ENCODE data around the gene ZDHHC7. TPM values are rescaled to one million over a fixed set of nuclear protein-coding genes. Genes with fewer than 3 reads are reported as not detected.

ZDHHC7 gene
- total and polyA plus RNA-seq, 4 donors: 2.5 to 14.9 (median 12.1) TPM

DNA sequence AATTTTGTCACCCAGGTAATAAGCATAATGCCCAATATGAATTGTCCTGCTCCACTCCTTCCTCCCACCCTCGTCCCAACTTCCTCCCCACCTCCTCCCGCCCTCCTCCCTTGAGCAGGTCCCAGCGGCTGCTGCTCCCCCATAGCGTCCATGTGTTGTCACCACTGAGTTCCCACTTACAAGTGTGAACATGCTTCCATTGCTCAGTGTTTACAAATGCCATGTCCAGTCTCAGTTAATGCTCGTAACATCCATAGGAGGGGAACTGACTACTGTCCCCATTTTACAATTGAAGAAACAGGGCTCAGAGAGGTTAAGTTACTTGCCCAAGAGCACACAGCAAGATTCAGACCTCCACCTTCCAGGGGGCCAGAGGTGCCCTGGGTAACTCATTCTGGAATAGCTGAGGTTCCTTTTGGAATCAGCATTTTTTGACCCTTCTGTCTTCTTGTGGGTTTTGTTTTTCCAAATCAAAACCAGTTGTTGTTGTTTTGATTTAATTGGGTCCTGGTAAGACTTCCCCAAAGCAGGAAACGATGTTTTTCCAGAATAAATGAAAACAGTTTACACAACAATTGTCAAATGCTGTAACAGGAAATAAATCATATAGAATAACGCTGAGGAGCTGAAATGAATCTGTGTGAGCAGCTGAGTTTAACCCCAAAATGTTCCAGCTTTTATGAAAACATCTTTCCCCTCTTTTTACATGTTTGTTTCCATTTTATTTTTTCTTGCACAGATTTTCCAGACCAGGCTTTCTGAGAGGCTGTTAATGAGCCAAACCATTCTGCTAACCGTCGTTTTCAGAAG is 73.9 kb downstream of the ZDHHC7 start:
- no peaks in the 10 kb centered on the region for H3K36me3 ChIP-seq (ENCODE audit: control insufficient read depth in 4 of 4, insufficient read depth in 3 of 4, low read depth in 1 of 4, low read length in 3 of 4)
- H3K4me3 ChIP-seq (ENCODE audit: low read depth in 1 of 3, low read length in 3 of 3): no peak overlapping the region
- H3K9me3 ChIP-seq (ENCODE audit: control insufficient read depth in 4 of 4, low read length in 3 of 4): no peaks in the 10 kb centered on the region
- H3K27me3 ChIP-seq (ENCODE audit: control insufficient read depth in 4 of 4, insufficient read depth in 4 of 4, low read length in 3 of 4): no peaks in the 10 kb centered on the region
- TF ChIP-seq, protein P1, sequence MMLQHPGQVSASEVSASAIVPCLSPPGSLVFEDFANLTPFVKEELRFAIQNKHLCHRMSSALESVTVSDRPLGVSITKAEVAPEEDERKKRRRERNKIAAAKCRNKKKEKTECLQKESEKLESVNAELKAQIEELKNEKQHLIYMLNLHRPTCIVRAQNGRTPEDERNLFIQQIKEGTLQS (IDR thresholded peaks at IDR 0.05): no peak
- TF ChIP-seq TAF1 (conservative IDR thresholded peaks at IDR 0.05) (no peak), YY1 (IDR thresholded peaks at IDR 0.05) (no peak), FOXA1 (IDR thresholded peaks at IDR 0.05) (no peak), HNF4A (conservative IDR thresholded peaks at IDR 0.05) (no peak), RXRA (IDR thresholded peaks at IDR 0.05) (no peak), RAD21 (IDR thresholded peaks at IDR 0.05) (no peak), GABPA (IDR thresholded peaks at IDR 0.05 in 1 of 2, conservative IDR thresholded peaks at IDR 0.05 in 1 of 2) (no peak), FOXA2 (IDR thresholded peaks at IDR 0.05) (no peak), NR2F2 (IDR thresholded peaks at IDR 0.05) (no peak)
- TF ChIP-seq, protein P2, sequence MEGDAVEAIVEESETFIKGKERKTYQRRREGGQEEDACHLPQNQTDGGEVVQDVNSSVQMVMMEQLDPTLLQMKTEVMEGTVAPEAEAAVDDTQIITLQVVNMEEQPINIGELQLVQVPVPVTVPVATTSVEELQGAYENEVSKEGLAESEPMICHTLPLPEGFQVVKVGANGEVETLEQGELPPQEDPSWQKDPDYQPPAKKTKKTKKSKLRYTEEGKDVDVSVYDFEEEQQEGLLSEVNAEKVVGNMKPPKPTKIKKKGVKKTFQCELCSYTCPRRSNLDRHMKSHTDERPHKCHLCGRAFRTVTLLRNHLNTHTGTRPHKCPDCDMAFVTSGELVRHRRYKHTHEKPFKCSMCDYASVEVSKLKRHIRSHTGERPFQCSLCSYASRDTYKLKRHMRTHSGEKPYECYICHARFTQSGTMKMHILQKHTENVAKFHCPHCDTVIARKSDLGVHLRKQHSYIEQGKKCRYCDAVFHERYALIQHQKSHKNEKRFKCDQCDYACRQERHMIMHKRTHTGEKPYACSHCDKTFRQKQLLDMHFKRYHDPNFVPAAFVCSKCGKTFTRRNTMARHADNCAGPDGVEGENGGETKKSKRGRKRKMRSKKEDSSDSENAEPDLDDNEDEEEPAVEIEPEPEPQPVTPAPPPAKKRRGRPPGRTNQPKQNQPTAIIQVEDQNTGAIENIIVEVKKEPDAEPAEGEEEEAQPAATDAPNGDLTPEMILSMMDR (IDR thresholded peaks at IDR 0.05; ENCODE audit: low read depth, low read length, missing input control): no peak
- TF ChIP-seq, protein P3, sequence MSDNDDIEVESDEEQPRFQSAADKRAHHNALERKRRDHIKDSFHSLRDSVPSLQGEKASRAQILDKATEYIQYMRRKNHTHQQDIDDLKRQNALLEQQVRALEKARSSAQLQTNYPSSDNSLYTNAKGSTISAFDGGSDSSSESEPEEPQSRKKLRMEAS (IDR thresholded peaks at IDR 0.05): no peak
- TF ChIP-seq, protein P4, sequence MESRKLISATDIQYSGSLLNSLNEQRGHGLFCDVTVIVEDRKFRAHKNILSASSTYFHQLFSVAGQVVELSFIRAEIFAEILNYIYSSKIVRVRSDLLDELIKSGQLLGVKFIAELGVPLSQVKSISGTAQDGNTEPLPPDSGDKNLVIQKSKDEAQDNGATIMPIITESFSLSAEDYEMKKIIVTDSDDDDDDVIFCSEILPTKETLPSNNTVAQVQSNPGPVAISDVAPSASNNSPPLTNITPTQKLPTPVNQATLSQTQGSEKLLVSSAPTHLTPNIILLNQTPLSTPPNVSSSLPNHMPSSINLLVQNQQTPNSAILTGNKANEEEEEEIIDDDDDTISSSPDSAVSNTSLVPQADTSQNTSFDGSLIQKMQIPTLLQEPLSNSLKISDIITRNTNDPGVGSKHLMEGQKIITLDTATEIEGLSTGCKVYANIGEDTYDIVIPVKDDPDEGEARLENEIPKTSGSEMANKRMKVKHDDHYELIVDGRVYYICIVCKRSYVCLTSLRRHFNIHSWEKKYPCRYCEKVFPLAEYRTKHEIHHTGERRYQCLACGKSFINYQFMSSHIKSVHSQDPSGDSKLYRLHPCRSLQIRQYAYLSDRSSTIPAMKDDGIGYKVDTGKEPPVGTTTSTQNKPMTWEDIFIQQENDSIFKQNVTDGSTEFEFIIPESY (IDR thresholded peaks at IDR 0.05): no peak
- WGBS: 81% methylated on average over 9 of the region's 9 CpGs
- peaks cover 9 to 15% (median 11%) of the 10 kb centered on the region in 4 donors for H3K4me1 ChIP-seq (ENCODE audit: control insufficient read depth in 4 of 4, insufficient read depth in 4 of 4, low read length in 3 of 4)
- no peak overlapping the region for H3K9ac ChIP-seq (ENCODE audit: low read depth in 1 of 2, low read length in 2 of 2)
- no peak for DNase-seq (ENCODE audit: low spot score)
- no peak overlapping the region for H3K27ac ChIP-seq (ENCODE audit: low read depth in 1 of 2, low read length in 2 of 2)

DNA sequence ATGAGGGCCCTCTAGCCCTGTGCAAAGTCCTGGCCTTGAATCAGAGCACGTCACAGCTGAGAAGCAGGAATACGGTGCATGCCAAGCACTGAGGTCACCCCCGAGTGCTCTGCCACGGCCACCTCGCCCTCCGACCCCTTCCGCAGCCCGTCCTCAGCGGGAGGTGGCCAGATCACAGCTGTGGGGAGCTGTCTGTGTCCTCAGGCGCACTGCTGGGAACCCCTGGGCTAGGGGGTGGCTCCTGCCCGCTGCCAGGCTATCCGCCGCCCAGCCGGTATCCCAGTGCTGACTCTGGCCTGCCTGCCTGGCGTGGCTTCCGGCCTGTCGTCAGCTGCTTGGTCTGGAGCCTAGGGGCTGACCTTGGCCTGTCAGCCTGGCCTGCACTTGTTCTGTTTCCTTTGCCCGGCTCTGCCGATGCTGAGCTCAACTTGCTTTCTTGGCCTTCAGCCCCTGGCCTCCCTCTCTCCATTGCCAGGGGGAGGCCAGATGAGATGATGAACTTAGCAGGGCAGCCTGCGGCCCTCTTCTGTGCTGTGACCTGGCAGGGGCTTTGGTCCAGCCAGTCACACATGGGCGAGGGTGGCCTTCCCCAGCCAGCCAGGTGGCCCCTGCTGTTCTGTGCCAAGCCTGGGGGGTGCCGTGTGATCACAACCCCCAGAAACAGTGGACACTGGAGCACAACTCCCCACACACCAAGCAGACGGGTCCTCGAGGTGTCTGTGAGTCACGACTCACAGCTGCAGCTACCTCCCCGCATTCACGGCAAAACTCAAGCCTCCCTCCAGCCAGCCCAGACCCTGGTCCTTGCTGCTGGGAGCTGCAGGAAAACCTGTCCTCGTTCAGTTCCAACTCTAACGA is 77.3 kb downstream of the ZDHHC7 start:
- no peaks in the 10 kb centered on the region for H3K27me3 ChIP-seq (ENCODE audit: control insufficient read depth in 4 of 4, insufficient read depth in 4 of 4, low read length in 3 of 4)
- H3K4me1 ChIP-seq (ENCODE audit: control insufficient read depth in 4 of 4, insufficient read depth in 4 of 4, low read length in 3 of 4): peaks cover 9 to 16% (median 11%) of the 10 kb centered on the region in 4 donors
- H3K27ac ChIP-seq (ENCODE audit: low read depth in 1 of 2, low read length in 2 of 2): peak overlapping the region; percentile 76 to 95
- H3K36me3 ChIP-seq (ENCODE audit: control insufficient read depth in 4 of 4, insufficient read depth in 3 of 4, low read depth in 1 of 4, low read length in 3 of 4): no peaks in the 10 kb centered on the region
- no peak overlapping the region for H3K4me3 ChIP-seq (ENCODE audit: low read depth in 1 of 3, low read length in 3 of 3)
- peak overlapping the region; percentile 28 to 42 for H3K9ac ChIP-seq (ENCODE audit: low read depth in 1 of 2, low read length in 2 of 2)
- 43% methylated on average over 29 of the region's 29 CpGs for WGBS
- no peak for DNase-seq (ENCODE audit: low spot score)
- no peaks in the 10 kb centered on the region for H3K9me3 ChIP-seq (ENCODE audit: control insufficient read depth in 4 of 4, low read length in 3 of 4)
- TF ChIP-seq RAD21 (IDR thresholded peaks at IDR 0.05): peak; percentile 26 to 53
- no peak for TF ChIP-seq EGR1 (IDR thresholded peaks at IDR 0.05; ENCODE audit: low read depth in 2 of 2)
- TF ChIP-seq NR2F2 (IDR thresholded peaks at IDR 0.05): peak; percentile 95
- peak; percentile 77 to 80 for TF ChIP-seq HNF4A (conservative IDR thresholded peaks at IDR 0.05)
- TF ChIP-seq, protein P4 (IDR thresholded peaks at IDR 0.05): no peak
- TF ChIP-seq JUND (IDR thresholded peaks at IDR 0.05): peak; percentile 37 to 84
- TF ChIP-seq, protein P2 (IDR thresholded peaks at IDR 0.05; ENCODE audit: low read depth, low read length, missing input control): no peak
- TF ChIP-seq, protein P1 (IDR thresholded peaks at IDR 0.05): no peak
- no peak for TF ChIP-seq TAF1 (conservative IDR thresholded peaks at IDR 0.05)
- TF ChIP-seq GABPA (IDR thresholded peaks at IDR 0.05 in 1 of 2, conservative IDR thresholded peaks at IDR 0.05 in 1 of 2): peak in 1 of 2 donors; percentile 80
- TF ChIP-seq YY1 (IDR thresholded peaks at IDR 0.05): peak; percentile 80
- TF ChIP-seq HNF4G (IDR thresholded peaks at IDR 0.05): peak; percentile 40
- TF ChIP-seq SP1 (IDR thresholded peaks at IDR 0.05): peak; percentile 93
- TF ChIP-seq RXRA (IDR thresholded peaks at IDR 0.05): peak; percentile 85 to 90
- TF ChIP-seq FOXA2 (IDR thresholded peaks at IDR 0.05): no peak
- TF ChIP-seq FOXA1 (IDR thresholded peaks at IDR 0.05): no peak

Measured in liver (tissue), 9 donors.